OCI-LY7 (cell line): ENCODE measurements around the gene CIAO3.

Experiments
- CTCF ChIP-seq: fragments of 200-600 bp; sonication (generic); conservative IDR thresholded peaks from 2 replicates; pipeline ENCODE4 v1.5.1; 2014; ENCODE audit warnings: mild to moderate bottlenecking, antibody characterized with exemption, low read length, moderate library complexity, mixed read lengths
- EZH2phosphoT487 ChIP-seq: fragments of 200-600 bp; sonication (generic); IDR thresholded peaks from 2 replicates; pipeline ENCODE4 v1.6.1; 2018; ENCODE audit warnings: low read depth, borderline replicate concordance, mild to moderate bottlenecking, mixed run types, antibody characterized with exemption, low read length, moderate library complexity, mixed read lengths

- TF ChIP-seq CTCF: no peak
- no peak for TF ChIP-seq EZH2phosphoT487
Measured at GRCh38 chr16:725463-726187, 15.2 kb downstream of the CIAO3 start.
